Measurements from ENCODE around the gene CDON. TPM values are rescaled to one million over a fixed set of nuclear protein-coding genes. Genes with fewer than 3 reads are reported as not detected.
A peak's percentile ranks its signal among the peaks of the same experiment; 100 is the strongest.

CDON gene
- total RNA-seq, 1 donor from 2014 or later: 71.3 TPM

GRCh38 chr11:125948278-125949051, 114.2 kb downstream of the CDON start:
- Histone ChIP-seq H2AFZ (replicated peaks) (no peak overlapping the region), H3F3A (ENCODE audit: low read depth) (no peaks in the 10 kb centered on the region), H3K4me1 (peaks cover 5% of the 10 kb centered on the region), H3K9me3 (ENCODE audit: low read depth) (no peaks in the 10 kb centered on the region), H3K36me3 (no peaks in the 10 kb centered on the region), H3K27me3 (no peaks in the 10 kb centered on the region), H3K27ac (no peak overlapping the region), H3K9ac (no peak overlapping the region), H3K4me3 (no peak overlapping the region), H4K20me1 (ENCODE audit: low read depth) (no peaks in the 10 kb centered on the region), H3K4me2 (no peak overlapping the region), H3K79me2 (ENCODE audit: low read depth) (no peaks in the 10 kb centered on the region)
- TF ChIP-seq EZH2phosphoT487 (IDR thresholded peaks at IDR 0.05) (no peak), EZH2 (IDR thresholded peaks at IDR 0.05) (no peak), CTCF (IDR thresholded peaks at IDR 0.05) (no peak)
- Mint-ChIP-seq H3K9me3 (no peaks in the 10 kb centered on the region), H3K4me1 (peaks cover 23% of the 10 kb centered on the region), H3K36me3 (peaks cover 7% of the 10 kb centered on the region), H3K27ac (peak overlapping the region; percentile 63), H3K4me3 (no peak overlapping the region), H3K27me3 (ENCODE audit: insufficient read depth, low read depth) (peaks cover 11% of the 10 kb centered on the region)
- no peak for DNase-seq (ENCODE audit: low spot score)

- Histone ChIP-seq H3K9me3 (ENCODE audit: low read depth) (no peaks in the 10 kb centered on the region), H3K27ac (no peak overlapping the region), H3K4me3 (no peak overlapping the region), H3K27me3 (no peaks in the 10 kb centered on the region), H3K4me2 (no peak overlapping the region), H3K4me1 (peaks cover 5% of the 10 kb centered on the region), H2AFZ (replicated peaks) (no peak overlapping the region), H3K36me3 (no peaks in the 10 kb centered on the region), H3K79me2 (ENCODE audit: low read depth) (no peaks in the 10 kb centered on the region), H3F3A (ENCODE audit: low read depth) (no peaks in the 10 kb centered on the region), H4K20me1 (ENCODE audit: low read depth) (no peaks in the 10 kb centered on the region), H3K9ac (no peak overlapping the region)
- no peak for TF ChIP-seq CTCF (IDR thresholded peaks at IDR 0.05)
- TF ChIP-seq EZH2 (IDR thresholded peaks at IDR 0.05): no peak
- TF ChIP-seq EZH2phosphoT487 (IDR thresholded peaks at IDR 0.05): no peak
- H3K4me1 Mint-ChIP-seq: peaks cover 19% of the 10 kb centered on the region
- H3K9me3 Mint-ChIP-seq: no peaks in the 10 kb centered on the region
- peaks cover 7% of the 10 kb centered on the region for H3K36me3 Mint-ChIP-seq
- peaks cover 11% of the 10 kb centered on the region for H3K27me3 Mint-ChIP-seq (ENCODE audit: insufficient read depth, low read depth)
- DNase-seq (ENCODE audit: low spot score): no peak
- H3K4me3 Mint-ChIP-seq: no peak overlapping the region
- no peak overlapping the region for H3K27ac Mint-ChIP-seq
These were observed 115.0 kb downstream of the CDON start for GRCh38 chr11:125947419-125948277.

DNA sequence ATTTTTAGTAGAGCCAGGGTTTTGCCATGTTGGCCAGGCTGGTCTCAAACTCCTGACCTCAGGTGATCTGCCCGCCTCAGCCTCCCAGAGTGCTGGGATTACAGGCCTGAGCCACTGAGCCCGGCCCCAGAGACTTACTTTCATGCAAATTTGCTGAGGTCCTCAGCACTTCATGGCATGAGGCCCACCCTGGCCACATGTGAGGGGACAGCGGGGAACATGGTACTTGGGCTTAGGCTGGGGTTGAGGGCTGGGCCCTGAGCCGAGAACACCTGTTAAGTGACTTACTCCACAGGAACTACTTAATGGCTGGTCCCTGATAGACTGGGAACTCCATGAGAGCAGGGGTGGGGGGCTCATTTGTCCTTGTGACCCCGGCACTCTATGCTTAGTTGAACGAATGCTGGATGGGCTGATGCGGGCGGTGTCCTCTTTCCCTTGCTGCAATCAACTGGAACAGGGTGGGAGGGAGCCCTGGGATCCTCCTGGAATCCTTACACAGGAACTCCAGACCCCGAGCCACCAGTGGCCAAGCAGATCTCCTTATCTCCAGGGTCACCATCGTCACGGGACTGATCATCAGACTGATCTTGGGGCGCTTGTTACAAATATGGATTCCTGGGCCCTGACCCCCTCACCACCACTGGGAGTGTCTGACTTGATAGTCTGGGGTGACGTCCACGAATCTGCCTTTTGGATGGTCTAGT, 115.8 kb downstream of the CDON start:
- peaks cover 5% of the 10 kb centered on the region for H3K4me1 ChIP-seq
- no peaks in the 10 kb centered on the region for H3K9me3 Mint-ChIP-seq
- no peak overlapping the region for H3K27ac Mint-ChIP-seq

More for the DNA sequence above, 115.8 kb downstream of the CDON start:
- H4K20me1 ChIP-seq (ENCODE audit: low read depth): no peaks in the 10 kb centered on the region
- H3K4me2 ChIP-seq: no peak overlapping the region
- no peak overlapping the region for H3K9ac ChIP-seq
- Mint-ChIP-seq H3K27me3 (ENCODE audit: insufficient read depth, low read depth) (peaks cover 11% of the 10 kb centered on the region), H3K4me3 (no peak overlapping the region), H3K36me3 (peaks cover 7% of the 10 kb centered on the region), H3K4me1 (peaks cover 22% of the 10 kb centered on the region)
- H2AFZ ChIP-seq (replicated peaks): no peak overlapping the region
- no peaks in the 10 kb centered on the region for H3K9me3 ChIP-seq (ENCODE audit: low read depth)
- H3K27me3 ChIP-seq: no peaks in the 10 kb centered on the region
- no peaks in the 10 kb centered on the region for H3F3A ChIP-seq (ENCODE audit: low read depth)
- H3K4me3 ChIP-seq: no peak overlapping the region
- no peak for TF ChIP-seq EZH2phosphoT487 (IDR thresholded peaks at IDR 0.05)
- no peak for TF ChIP-seq CTCF (IDR thresholded peaks at IDR 0.05)
- no peak for TF ChIP-seq EZH2 (IDR thresholded peaks at IDR 0.05)
- H3K79me2 ChIP-seq (ENCODE audit: low read depth): no peaks in the 10 kb centered on the region
- no peak overlapping the region for H3K27ac ChIP-seq
- no peaks in the 10 kb centered on the region for H3K36me3 ChIP-seq
- DNase-seq (ENCODE audit: low spot score): no peak
